Measurements from ENCODE around the gene SPSB4. TPM values are rescaled to one million over a fixed set of nuclear protein-coding genes. Genes with fewer than 3 reads are reported as not detected.

SPSB4 gene
- total RNA-seq, 1 experiment from 2014 or later = 0.05 TPM

DNA sequence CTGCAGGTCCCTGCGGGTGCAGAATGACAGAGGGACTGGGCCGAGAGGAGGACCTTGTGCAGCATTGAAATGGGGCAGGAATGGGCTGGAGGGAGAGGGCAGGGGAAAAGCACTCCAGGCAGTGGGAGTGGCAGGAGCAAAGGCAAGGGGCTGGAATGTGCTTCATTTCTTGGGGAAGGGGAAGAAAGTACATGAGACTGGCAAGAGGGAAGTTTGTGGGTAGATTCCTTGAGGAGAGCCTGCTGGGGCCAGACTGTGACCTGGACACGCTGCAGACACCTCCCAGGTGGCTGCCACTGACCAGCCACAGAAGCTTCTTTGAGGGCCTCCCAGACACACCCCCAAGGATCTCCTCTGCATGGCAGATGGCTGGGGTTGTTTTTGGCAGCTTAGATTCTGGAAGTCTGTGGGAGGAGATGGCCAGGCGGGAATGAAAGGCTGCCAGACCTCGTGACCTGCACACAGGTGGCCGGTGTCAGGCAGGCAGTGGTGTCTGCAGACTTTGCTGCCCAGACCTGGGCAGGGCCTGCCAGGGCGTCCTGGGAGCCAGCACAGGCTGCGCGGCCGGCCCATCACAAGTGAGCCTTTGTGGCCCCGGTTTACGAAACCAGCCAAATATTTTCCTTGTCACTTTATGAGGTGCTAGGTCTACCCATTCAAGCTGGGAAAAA lies 53.1 kb downstream of the SPSB4 start:
- intact Hi-C loops (cut with micrococcal nuclease; ENCODE audit: unreplicated experiment) = loop anchor here (2.0 to 10.0 kb wide), 2 partner anchors 89 to 199 kb away; no protein-coding TSS in a partner anchor
- no peak overlapping the region for H3K4me3 ChIP-seq (ENCODE audit: low read depth in 2 of 2, low read length in 2 of 2)
- H3K27me3 ChIP-seq (ENCODE audit: control insufficient read depth, insufficient read depth, low read length) = no peaks in the 10 kb centered on the region; the same call in 1 of the 2 replicates
- in situ Hi-C loops (cut with HindIII; ENCODE audit: low pct_unique_long_range_greater_than_20kb, low sequenced_read_pairs) = no loop called here
- no peaks in the 10 kb centered on the region for H3K4me1 ChIP-seq (ENCODE audit: control insufficient read depth, insufficient read depth, low read length)
- no peak for DNase-seq (ENCODE audit: low read depth, low spot score)
- CTCF ChIA-PET = interaction anchor here (0.6 to 0.9 kb wide), 2 partner anchors 11 to 54 kb away, joined by 3 read pairs; no protein-coding TSS in a partner anchor
- TF ChIP-seq TCF7L2 (IDR thresholded peaks at IDR 0.05; ENCODE audit: low read depth, low read length) (no peak), CTCF (IDR thresholded peaks at IDR 0.05) (no peak), SIN3A (IDR thresholded peaks at IDR 0.05; ENCODE audit: borderline replicate concordance, insufficient read depth, low read depth, low read length) (no peak)
- TF ChIP-seq, protein P1, sequence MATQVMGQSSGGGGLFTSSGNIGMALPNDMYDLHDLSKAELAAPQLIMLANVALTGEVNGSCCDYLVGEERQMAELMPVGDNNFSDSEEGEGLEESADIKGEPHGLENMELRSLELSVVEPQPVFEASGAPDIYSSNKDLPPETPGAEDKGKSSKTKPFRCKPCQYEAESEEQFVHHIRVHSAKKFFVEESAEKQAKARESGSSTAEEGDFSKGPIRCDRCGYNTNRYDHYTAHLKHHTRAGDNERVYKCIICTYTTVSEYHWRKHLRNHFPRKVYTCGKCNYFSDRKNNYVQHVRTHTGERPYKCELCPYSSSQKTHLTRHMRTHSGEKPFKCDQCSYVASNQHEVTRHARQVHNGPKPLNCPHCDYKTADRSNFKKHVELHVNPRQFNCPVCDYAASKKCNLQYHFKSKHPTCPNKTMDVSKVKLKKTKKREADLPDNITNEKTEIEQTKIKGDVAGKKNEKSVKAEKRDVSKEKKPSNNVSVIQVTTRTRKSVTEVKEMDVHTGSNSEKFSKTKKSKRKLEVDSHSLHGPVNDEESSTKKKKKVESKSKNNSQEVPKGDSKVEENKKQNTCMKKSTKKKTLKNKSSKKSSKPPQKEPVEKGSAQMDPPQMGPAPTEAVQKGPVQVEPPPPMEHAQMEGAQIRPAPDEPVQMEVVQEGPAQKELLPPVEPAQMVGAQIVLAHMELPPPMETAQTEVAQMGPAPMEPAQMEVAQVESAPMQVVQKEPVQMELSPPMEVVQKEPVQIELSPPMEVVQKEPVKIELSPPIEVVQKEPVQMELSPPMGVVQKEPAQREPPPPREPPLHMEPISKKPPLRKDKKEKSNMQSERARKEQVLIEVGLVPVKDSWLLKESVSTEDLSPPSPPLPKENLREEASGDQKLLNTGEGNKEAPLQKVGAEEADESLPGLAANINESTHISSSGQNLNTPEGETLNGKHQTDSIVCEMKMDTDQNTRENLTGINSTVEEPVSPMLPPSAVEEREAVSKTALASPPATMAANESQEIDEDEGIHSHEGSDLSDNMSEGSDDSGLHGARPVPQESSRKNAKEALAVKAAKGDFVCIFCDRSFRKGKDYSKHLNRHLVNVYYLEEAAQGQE (IDR thresholded peaks at IDR 0.05; ENCODE audit: insufficient read depth in 1 of 2, low read depth in 2 of 2, low read length in 1 of 2) = no peak
- no TSS peak for BruUV-seq (replicated peaks)
- no peaks in the 10 kb centered on the region for H3K36me3 ChIP-seq (ENCODE audit: control insufficient read depth, insufficient read depth, low read length)
- H3K9me3 ChIP-seq (ENCODE audit: control insufficient read depth, insufficient read depth, low read depth, low read length) = no peaks in the 10 kb centered on the region
- ATAC-seq = no peak
- no peak overlapping the region for H3K27ac ChIP-seq (ENCODE audit: low read length)
- POLR2A ChIA-PET = no interaction called here

DNA sequence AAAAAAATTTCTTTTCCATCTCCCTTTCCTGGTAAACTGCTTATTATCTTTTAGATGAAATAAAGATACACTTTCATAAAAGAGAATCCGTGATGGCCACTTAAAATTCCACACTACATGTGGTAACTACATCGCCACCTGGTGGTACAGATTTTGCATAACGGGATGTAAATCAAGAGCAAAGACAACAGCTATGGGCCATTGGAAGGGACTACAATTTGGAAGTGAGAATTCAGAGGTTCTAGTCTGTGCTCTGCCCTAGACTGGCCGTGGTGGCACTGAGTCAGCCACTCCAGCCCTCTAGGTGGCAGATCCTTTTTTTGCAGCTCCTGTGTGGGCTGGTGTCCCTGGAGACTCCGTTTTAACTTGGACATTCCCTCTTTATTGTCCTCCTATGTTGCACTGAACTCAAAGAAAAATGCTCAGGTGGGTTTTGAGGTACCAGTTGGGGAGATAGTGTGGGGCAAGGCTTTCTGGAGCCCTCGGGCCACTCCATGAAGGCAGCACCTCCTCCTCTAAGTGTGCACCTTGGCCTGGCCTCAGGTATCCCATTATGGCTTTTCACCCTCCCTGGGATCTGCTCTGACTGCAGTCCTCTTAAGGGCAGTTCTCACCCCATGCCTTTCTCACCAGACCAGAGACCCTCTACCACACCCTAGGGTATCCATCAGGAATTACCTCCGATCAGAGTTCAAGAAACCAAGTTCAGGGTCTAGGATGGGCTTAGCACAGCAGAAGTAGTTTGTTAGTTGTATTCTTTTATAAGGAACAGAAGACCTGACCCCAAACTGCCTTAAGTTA lies 54.9 kb downstream of the SPSB4 start:
- no peaks in the 10 kb centered on the region for H3K27me3 ChIP-seq (ENCODE audit: control insufficient read depth, insufficient read depth, low read length)
- no peak for TF ChIP-seq SIN3A (IDR thresholded peaks at IDR 0.05; ENCODE audit: borderline replicate concordance, insufficient read depth, low read depth, low read length)
- TF ChIP-seq POLR2AphosphoS5 (IDR thresholded peaks at IDR 0.05; ENCODE audit: low read depth, low read length) = no peak
- TF ChIP-seq, protein P1 (IDR thresholded peaks at IDR 0.05; ENCODE audit: insufficient read depth in 1 of 2, low read depth in 2 of 2, low read length in 1 of 2) = no peak
- TF ChIP-seq CTCF (IDR thresholded peaks at IDR 0.05) = peak; percentile 85
- TF ChIP-seq TCF7L2 (IDR thresholded peaks at IDR 0.05; ENCODE audit: low read depth, low read length) = no peak
- in situ Hi-C loops (cut with HindIII; ENCODE audit: low pct_unique_long_range_greater_than_20kb, low sequenced_read_pairs) (no loop called here), intact Hi-C loops (cut with micrococcal nuclease; ENCODE audit: unreplicated experiment) (loop anchor here (1.0 to 10.0 kb wide), 3 partner anchors 87 to 201 kb away; no protein-coding TSS in a partner anchor)
- no peak overlapping the region for H3K27ac ChIP-seq (ENCODE audit: low read length)
- ATAC-seq (peak; percentile 80), DNase-seq (ENCODE audit: low read depth, low spot score) (peak; percentile 67)
- no peak overlapping the region for H3K4me3 ChIP-seq (ENCODE audit: low read depth in 2 of 2, low read length in 2 of 2)
- no peaks in the 10 kb centered on the region for H3K9me3 ChIP-seq (ENCODE audit: control insufficient read depth, insufficient read depth, low read depth, low read length)
- H3K4me1 ChIP-seq (ENCODE audit: control insufficient read depth, insufficient read depth, low read length) = no peaks in the 10 kb centered on the region
- no TSS peak for BruUV-seq (replicated peaks)
- POLR2A ChIA-PET = no interaction called here
- H3K36me3 ChIP-seq (ENCODE audit: control insufficient read depth, insufficient read depth, low read length) = no peaks in the 10 kb centered on the region
- CTCF ChIA-PET = interaction anchor here (1.0 to 1.8 kb wide), 3 partner anchors 57 to 107 kb away, joined by 3 to 5 read pairs (median 3); no protein-coding TSS in a partner anchor
